Upper lobe of left lung (tissue), 4 donors: ENCODE data around the gene DCANP1.

Source experiments
- CTCF ChIP-seq, 6 experiments: fragments of 450-650 bp in 4 of 6; fragments of 200-600 bp in 2 of 6; sonication (generic) in 2 of 6; IDR thresholded peaks; one replicate each; pipeline ENCODE4 v1.5.1; 2016 to 2019; ENCODE audit warnings: antibody characterized with exemption in 6 of 6
- EP300 ChIP-seq, 4 donors: sonication (generic); formaldehyde crosslinking; IDR thresholded peaks; one replicate each; pipeline ENCODE4 v1.5.1; 2017; ENCODE audit warnings: antibody characterized with exemption in 4 of 4, control low read depth in 2 of 4
- POLR2A ChIP-seq, 4 donors: fragments of 450-650 bp; IDR thresholded peaks; one replicate each; pipeline ENCODE4 v1.5.1; 2016 to 2017; ENCODE audit warnings: antibody characterized with exemption in 4 of 4, mild to moderate bottlenecking in 2 of 4
- POLR2AphosphoS5 ChIP-seq, 2 donors: sonication (generic); formaldehyde crosslinking; IDR thresholded peaks; one replicate each; pipeline ENCODE4 v1.5.1; 2017; ENCODE audit warnings: antibody characterized with exemption in 2 of 2

- TF ChIP-seq CTCF (IDR thresholded peaks at IDR 0.05) (peak; percentile 74 to 91 (median 82)), EP300 (IDR thresholded peaks at IDR 0.05) (no peak), POLR2A (IDR thresholded peaks at IDR 0.05) (no peak), POLR2AphosphoS5 (IDR thresholded peaks at IDR 0.05) (no peak)
Observed at GRCh38 chr5:135466178-135467050, 19.3 kb upstream of the DCANP1 start.
